Measurements from ENCODE around the gene UBR4. TPM values are rescaled to one million over a fixed set of nuclear protein-coding genes. Genes with fewer than 3 reads are reported as not detected.
A peak's percentile ranks its signal among the peaks of the same experiment; 100 is the strongest.

The UBR4 gene
- total and polyA plus RNA-seq, 7 donors = 32.4 to 215 (median 73.5) TPM

GRCh38 chr1:19101244-19101643, 108.8 kb downstream of the UBR4 start:
- Histone ChIP-seq H3K36me3 (peaks cover 69 to 100% (median 93%) of the 10 kb centered on the region in 4 donors), H3K27ac (no peak overlapping the region), H3K9me3 (no peaks in the 10 kb centered on the region), H3K4me1 (no peaks in the 10 kb centered on the region), H3K27me3 (no peaks in the 10 kb centered on the region), H3K4me3 (no peak overlapping the region)
- intact Hi-C loops (cut with DNase I) = no loop called here
- no peak for TF ChIP-seq POLR2AphosphoS5 (IDR thresholded peaks at IDR 0.05)
- TF ChIP-seq CTCF (IDR thresholded peaks at IDR 0.05) = no peak
- WGBS, 2 donors = 96% methylated on average over 8 of the region's 8 CpGs
- DNase-seq = no peak

GRCh38 chr1:19100028-19100427, 110.0 kb downstream of the UBR4 start:
- Histone ChIP-seq H3K9me3 (no peaks in the 10 kb centered on the region), H3K27ac (no peak overlapping the region), H3K27me3 (no peaks in the 10 kb centered on the region), H3K36me3 (peaks cover 66 to 100% (median 93%) of the 10 kb centered on the region in 4 donors), H3K4me1 (no peaks in the 10 kb centered on the region), H3K4me3 (no peak overlapping the region)
- no peak for TF ChIP-seq POLR2AphosphoS5 (IDR thresholded peaks at IDR 0.05)
- TF ChIP-seq EP300 (IDR thresholded peaks at IDR 0.05) = no peak
- no peak for TF ChIP-seq CTCF (IDR thresholded peaks at IDR 0.05)
- no peak for TF ChIP-seq POLR2A (IDR thresholded peaks at IDR 0.05)
- no peak for DNase-seq
- intact Hi-C loops (cut with DNase I) = no loop called here
- WGBS, 2 donors = 26 to 70% methylated on average over 5 of the region's 5 CpGs

GRCh38 chr1:19096990-19097389, 113.1 kb downstream of the UBR4 start:
- no peaks in the 10 kb centered on the region for H3K9me3 ChIP-seq
- H3K4me3 ChIP-seq = no peak overlapping the region
- WGBS, 2 donors = 96% methylated on average over 5 of the region's 5 CpGs
- no peak for DNase-seq
- H3K27me3 ChIP-seq = no peaks in the 10 kb centered on the region
- intact Hi-C loops (cut with DNase I) = no loop called here
- no peak for TF ChIP-seq POLR2A (IDR thresholded peaks at IDR 0.05)
- no peak for TF ChIP-seq POLR2AphosphoS5 (IDR thresholded peaks at IDR 0.05)
- TF ChIP-seq EP300 (IDR thresholded peaks at IDR 0.05) = no peak
- TF ChIP-seq CTCF (IDR thresholded peaks at IDR 0.05) = no peak
- H3K4me1 ChIP-seq = peaks cover 0 to 3% (median 2%) of the 10 kb centered on the region in 4 donors
- peaks cover 62 to 100% (median 92%) of the 10 kb centered on the region in 4 donors for H3K36me3 ChIP-seq
- no peak overlapping the region for H3K27ac ChIP-seq

GRCh38 chr1:19096036-19096833, 113.8 kb downstream of the UBR4 start:
- Histone ChIP-seq H3K4me1 (peaks cover 0 to 11% (median 10%) of the 10 kb centered on the region in 4 donors), H3K36me3 (peaks cover 62 to 98% (median 85%) of the 10 kb centered on the region in 4 donors), H3K4me3 (no peak overlapping the region), H3K9me3 (no peaks in the 10 kb centered on the region), H3K27ac (no peak overlapping the region), H3K27me3 (no peaks in the 10 kb centered on the region)
- 50 to 74% methylated on average over 7 of the region's 7 CpGs for WGBS, 2 donors
- no peak for DNase-seq
- no peak for TF ChIP-seq POLR2AphosphoS5 (IDR thresholded peaks at IDR 0.05)
- TF ChIP-seq EP300 (IDR thresholded peaks at IDR 0.05) = no peak
- peak in 2 of 4 experiments; percentile 24 to 35 for TF ChIP-seq CTCF (IDR thresholded peaks at IDR 0.05)
- no peak for TF ChIP-seq POLR2A (IDR thresholded peaks at IDR 0.05)
- intact Hi-C loops (cut with DNase I) = no loop called here

Data from sigmoid colon (tissue), 7 donors.